ENCODE measurements around the gene MPP4. TPM values are rescaled to one million over a fixed set of nuclear protein-coding genes. Genes with fewer than 3 reads are reported as not detected.

Gene MPP4
- 0.22 TPM in 1 of 2 replicates, not detected in the other for total RNA-seq
- long read RNA-seq: 0 reads

- Mint-ChIP-seq H3K27me3 (no peaks in the 10 kb centered on the region), H3K4me1 (ENCODE audit: low read depth) (peaks cover 5% of the 10 kb centered on the region), H3K27ac (peak within 1 kb of the TSS; percentile 25), H3K4me3 (ENCODE audit: low read depth) (no peak within 1 kb of the TSS), H3K36me3 (ENCODE audit: insufficient read depth) (peaks cover 7% of the 10 kb centered on the region), H3K9me3 (ENCODE audit: low read depth) (no peaks in the 10 kb centered on the region)
- no peak for TF ChIP-seq CTCF (IDR thresholded peaks at IDR 0.05; ENCODE audit: unreplicated experiment)
- no peak for DNase-seq (ENCODE audit: low spot score, unreplicated experiment)
These were observed at the start of gene MPP4 for GRCh38 chr2:201698588-201699226. TSS of gene MPP4 (minus strand) at chr2:201698644. CDS start at chr2:201693954, 4,690 bp downstream.

GRCh38 chr2:201746551-201746950 lies 48.1 kb upstream of the MPP4 start:
- H3K27ac Mint-ChIP-seq: no peak overlapping the region
- H3K9me3 Mint-ChIP-seq (ENCODE audit: low read depth): no peaks in the 10 kb centered on the region
- H3K36me3 Mint-ChIP-seq (ENCODE audit: insufficient read depth): peaks cover 17% of the 10 kb centered on the region

GRCh38 chr2:201735486-201735885 lies 37.0 kb upstream of the MPP4 start:
- H3K9me3 Mint-ChIP-seq (ENCODE audit: low read depth): peaks cover 7% of the 10 kb centered on the region
- no peak overlapping the region for H3K4me3 Mint-ChIP-seq (ENCODE audit: low read depth)
- no peak for DNase-seq (ENCODE audit: low spot score, unreplicated experiment)
- H3K36me3 Mint-ChIP-seq (ENCODE audit: insufficient read depth): peaks cover 37% of the 10 kb centered on the region
- no peak for TF ChIP-seq CTCF (IDR thresholded peaks at IDR 0.05; ENCODE audit: unreplicated experiment)
- H3K27me3 Mint-ChIP-seq: no peaks in the 10 kb centered on the region
- peaks cover 2% of the 10 kb centered on the region for H3K4me1 Mint-ChIP-seq (ENCODE audit: low read depth)
- H3K27ac Mint-ChIP-seq: no peak overlapping the region

More at GRCh38 chr2:201746551-201746950, 48.1 kb upstream of the MPP4 start:
- Mint-ChIP-seq H3K4me1 (ENCODE audit: low read depth) (no peaks in the 10 kb centered on the region), H3K27me3 (no peaks in the 10 kb centered on the region), H3K4me3 (ENCODE audit: low read depth) (no peak overlapping the region)
- no peak for TF ChIP-seq CTCF (IDR thresholded peaks at IDR 0.05; ENCODE audit: unreplicated experiment)
- DNase-seq (ENCODE audit: low spot score, unreplicated experiment): no peak

- Mint-ChIP-seq H3K9me3 (ENCODE audit: low read depth) (peaks cover 7% of the 10 kb centered on the region), H3K36me3 (ENCODE audit: insufficient read depth) (peaks cover 34% of the 10 kb centered on the region), H3K4me3 (ENCODE audit: low read depth) (no peak overlapping the region), H3K4me1 (ENCODE audit: low read depth) (peaks cover 2% of the 10 kb centered on the region), H3K27me3 (no peaks in the 10 kb centered on the region), H3K27ac (no peak overlapping the region)
- no peak for DNase-seq (ENCODE audit: low spot score, unreplicated experiment)
- no peak for TF ChIP-seq CTCF (IDR thresholded peaks at IDR 0.05; ENCODE audit: unreplicated experiment)
These were observed 35.7 kb upstream of the MPP4 start for GRCh38 chr2:201734111-201734510.

- Mint-ChIP-seq H3K4me3 (ENCODE audit: low read depth) (no peak overlapping the region), H3K27ac (no peak overlapping the region), H3K9me3 (ENCODE audit: low read depth) (peaks cover 7% of the 10 kb centered on the region), H3K36me3 (ENCODE audit: insufficient read depth) (peaks cover 32% of the 10 kb centered on the region), H3K27me3 (no peaks in the 10 kb centered on the region), H3K4me1 (ENCODE audit: low read depth) (peaks cover 2% of the 10 kb centered on the region)
- TF ChIP-seq CTCF (IDR thresholded peaks at IDR 0.05; ENCODE audit: unreplicated experiment): no peak
- DNase-seq (ENCODE audit: low spot score, unreplicated experiment): no peak
These were observed 35.1 kb upstream of the MPP4 start for GRCh38 chr2:201733544-201733943.
